HEK293 (cell line): ENCODE results near the gene ARHGEF40.

Experiments used
- CTCF ChIA-PET: fragments of 350-600 bp; formaldehyde crosslinking; extraction: SDS; loops from one replicate; lab custom pipeline; 2021; ENCODE audit warnings: antibody characterized with exemption; lab: Yijun Ruan, JAX
- POLR2A ChIA-PET: fragments of 300-600 bp; formaldehyde crosslinking; extraction: SDS; loops from one replicate; lab custom pipeline; 2020; ENCODE audit warnings: antibody characterized with exemption, inconsistent platforms; lab: Yijun Ruan, JAX
- H3K27ac ChIP-seq: fragments of 200-500 bp; sonication (Bioruptor generic); 2 replicates; pipeline ENCODE4 v1.5.1; 2014; ENCODE audit warnings: low read depth, low read length, control low read depth, inconsistent platforms; ENCODE audit errors: extremely low read depth
- H3K36me3 ChIP-seq, 2 experiments: fragments of 200-500 bp in 1 of 2; sonication (Bioruptor generic) in 1 of 2; 1 replicate in 1 of 2; 2 replicates in 1 of 2; pipeline ENCODE4 v1.5.1; 2014 to 2017; ENCODE audit warnings: inconsistent platforms in 2 of 2, low read length in 2 of 2; ENCODE audit not compliant: control insufficient read depth in 2 of 2, insufficient read depth in 1 of 2
- H3K4me1 ChIP-seq: fragments of 200-500 bp; sonication (Bioruptor generic); 2 replicates; pipeline ENCODE4 v1.5.1; 2014; ENCODE audit warnings: mild to moderate bottlenecking, low read length, inconsistent platforms; ENCODE audit not compliant: control insufficient read depth, insufficient read depth
- H3K4me3 ChIP-seq: 2 replicates; pipeline ENCODE4 v1.5.1; 2011; ENCODE audit warnings: low read depth, mild to moderate bottlenecking, control low read depth, low read length, moderate library complexity
- H3K9me3 ChIP-seq: fragments of 200-500 bp; sonication (Bioruptor generic); 2 replicates; pipeline ENCODE4 v1.5.1; 2014; ENCODE audit warnings: low read depth, low read length, inconsistent platforms; ENCODE audit not compliant: control insufficient read depth, insufficient read depth
- HIC1 ChIP-seq: fragments of 450-650 bp; formaldehyde crosslinking; IDR thresholded peaks from 2 replicates; pipeline ENCODE4 v1.5.1; 2016; ENCODE audit warnings: missing biosample characterization, missing genetic modification characterization
- IKZF3 ChIP-seq: fragments of 450-650 bp; IDR thresholded peaks from 2 replicates; pipeline ENCODE4 v1.5.0; 2018; ENCODE audit warnings: missing biosample characterization, mild to moderate bottlenecking, missing genetic modification characterization, moderate library complexity
- OSR2 ChIP-seq: fragments of 450-650 bp; formaldehyde crosslinking; IDR thresholded peaks from 2 replicates; pipeline ENCODE4 v1.5.1; 2016; ENCODE audit warnings: missing biosample characterization, missing genetic modification characterization
- PATZ1 ChIP-seq: fragments of 450-650 bp; formaldehyde crosslinking; IDR thresholded peaks from 2 replicates; pipeline ENCODE4 v1.5.1; 2016; ENCODE audit warnings: missing biosample characterization, missing genetic modification characterization
- PRDM2 ChIP-seq: fragments of 450-650 bp; formaldehyde crosslinking; IDR thresholded peaks from 2 replicates; pipeline ENCODE4 v1.5.1; 2016; ENCODE audit warnings: missing biosample characterization, missing genetic modification characterization, borderline replicate concordance
- SETDB1 ChIP-seq: IDR thresholded peaks from one replicate; pipeline ENCODE4 v1.6.1; 2017; ENCODE audit warnings: mild to moderate bottlenecking, low read length, moderate library complexity, mixed read lengths; ENCODE audit not compliant: insufficient read length
- TSHZ1 ChIP-seq: fragments of 450-650 bp; formaldehyde crosslinking; IDR thresholded peaks from 2 replicates; pipeline ENCODE4 v1.5.1; 2016; ENCODE audit warnings: missing biosample characterization, missing genetic modification characterization, borderline replicate concordance
- ZBTB20 ChIP-seq: fragments of 450-650 bp; formaldehyde crosslinking; IDR thresholded peaks from 2 replicates; pipeline ENCODE4 v1.5.1; 2016; ENCODE audit warnings: missing biosample characterization, missing genetic modification characterization
- ZNF174 ChIP-seq: fragments of 450-650 bp; formaldehyde crosslinking; IDR thresholded peaks from 2 replicates; pipeline ENCODE4 v1.5.0; 2017; ENCODE audit warnings: missing biosample characterization, mild to moderate bottlenecking, missing genetic modification characterization
- ZNF26 ChIP-seq: fragments of 450-650 bp; formaldehyde crosslinking; IDR thresholded peaks from 2 replicates; pipeline ENCODE4 v1.5.1; 2016; ENCODE audit warnings: missing biosample characterization, missing genetic modification characterization
- ZNF311 ChIP-seq: fragments of 450-650 bp; formaldehyde crosslinking; IDR thresholded peaks from 2 replicates; pipeline ENCODE4 v1.5.1; 2017; ENCODE audit warnings: missing biosample characterization, missing genetic modification characterization, borderline replicate concordance
- ZNF354C ChIP-seq: fragments of 450-650 bp; formaldehyde crosslinking; IDR thresholded peaks from 2 replicates; pipeline ENCODE4 v1.5.1; 2016; ENCODE audit warnings: missing biosample characterization, missing genetic modification characterization, low read depth, borderline replicate concordance
- ZNF404 ChIP-seq: fragments of 450-650 bp; formaldehyde crosslinking; IDR thresholded peaks from 2 replicates; pipeline ENCODE4 v1.5.1; 2017; ENCODE audit warnings: missing biosample characterization, missing genetic modification characterization
- ZNF488 ChIP-seq: fragments of 450-650 bp; formaldehyde crosslinking; IDR thresholded peaks from 2 replicates; pipeline ENCODE4 v1.5.1; 2016; ENCODE audit warnings: missing biosample characterization, missing genetic modification characterization
- ZNF501 ChIP-seq: fragments of 450-650 bp; formaldehyde crosslinking; IDR thresholded peaks from 2 replicates; pipeline ENCODE4 v1.5.1; 2016; ENCODE audit warnings: missing biosample characterization, missing genetic modification characterization
- ZNF555 ChIP-seq: fragments of 450-650 bp; formaldehyde crosslinking; conservative IDR thresholded peaks from 2 replicates; pipeline ENCODE4 v1.5.1; 2017; ENCODE audit warnings: missing biosample characterization, mild to moderate bottlenecking, missing genetic modification characterization, inconsistent platforms
- ZNF654 ChIP-seq: fragments of 450-650 bp; formaldehyde crosslinking; IDR thresholded peaks from 2 replicates; pipeline ENCODE4 v1.5.1; 2016; ENCODE audit warnings: low read depth, missing biosample characterization, missing genetic modification characterization

Gene ARHGEF40

GRCh38 chr14:21120686-21121085, 50.6 kb downstream of the ARHGEF40 start:
- Histone ChIP-seq H3K9me3 (no peaks in the 10 kb centered on the region), H3K27ac (no peak overlapping the region), H3K4me1 (no peaks in the 10 kb centered on the region), H3K4me3 (no peak overlapping the region), H3K36me3 (no peaks in the 10 kb centered on the region; a peak in 1 of 3 replicates)
- CTCF ChIA-PET, result interaction anchor here (0.7 kb wide), 1 partner anchor 11 kb away, joined by 4 read pairs; no protein-coding TSS in a partner anchor
- POLR2A ChIA-PET, result no interaction called here
- TF ChIP-seq PATZ1 (tag by site-specific recombination) (no peak), ZNF404 (tag by site-specific recombination) (no peak), ZNF488 (no peak), OSR2 (no peak), PRDM2 (tag by site-specific recombination) (no peak), ZBTB20 (no peak), ZNF654 (no peak), ZNF555 (no peak), ZNF26 (tag by site-specific recombination) (no peak), IKZF3 (tag by site-specific recombination) (no peak), HIC1 (tag by site-specific recombination) (no peak), ZNF311 (tag by site-specific recombination) (no peak), SETDB1 (no peak), ZNF174 (tag by site-specific recombination) (no peak), ZNF501 (tag by site-specific recombination) (no peak), TSHZ1 (tag by site-specific recombination) (no peak), ZNF354C (tag by site-specific recombination) (no peak)
